HepG2 (cell line): ENCODE data around the gene C10orf71. TPM values are rescaled to one million over a fixed set of nuclear protein-coding genes. Genes with fewer than 3 reads are reported as not detected.
A peak's percentile ranks its signal among the peaks of the same experiment; 100 is the strongest.

ENCODE experiments used
- ATAC-seq: fragments of 200-7000 bp; cut with Tn5 transposase; 3 replicates; pipeline ENCODE4 v1.9.1; 2020; ENCODE audit warnings: mild to moderate bottlenecking, moderate library complexity
- BruUV-seq: library from RNA; stranded (reverse); fragments of 400-500 nt; replicated peaks from 2 replicates; lab custom pipeline; 2021; lab: Mats Ljungman, UMichigan
- CTCF ChIA-PET: fragments of 300-600 bp; formaldehyde crosslinking; extraction: SDS; loops from one replicate; lab custom pipeline; 2021; ENCODE audit warnings: low total read pairs, inconsistent platforms, low intra/inter-chr PET ratio; lab: Yijun Ruan, JAX
- POLR2A ChIA-PET: fragments of 350-600 bp; sonication (Branson Sonifier 250); formaldehyde crosslinking; loops from one replicate; lab custom pipeline; 2020; ENCODE audit warnings: antibody characterized with exemption, inconsistent platforms; lab: Yijun Ruan, JAX
- DNase-seq: peaks from one replicate; pipeline ENCODE4 v3.0.0-alpha.2; 2015; ENCODE audit warnings: low spot score
- FAIRE-seq: peaks from 3 replicates; lab custom pipeline; 2011; peaks lifted over from hg19 to GRCh38; lab: Jason Lieb, UNC
- H2AFZ ChIP-seq: one replicate; pipeline ENCODE4 v1.6.1; 2011; ENCODE audit warnings: low read length, inconsistent platforms
- H3K27ac ChIP-seq: fragments of 300-600 bp; 3 replicates; pipeline ENCODE4 v1.8.0; 2011; ENCODE audit warnings: mixed run types, mild to moderate bottlenecking, mixed read lengths, low read length, inconsistent platforms; ENCODE audit not compliant: insufficient read depth; ENCODE audit errors: extremely low read length
- H3K27me3 ChIP-seq, 2 experiments: fragments of 200-600 bp in 1 of 2; 2 replicates in 1 of 2; 3 replicates in 1 of 2; pipeline versions ENCODE4 v1.6.0 to v1.8.0; 2011; ENCODE audit warnings: low read length in 2 of 2, mild to moderate bottlenecking in 2 of 2, moderate library complexity in 2 of 2, inconsistent platforms in 1 of 2; ENCODE audit not compliant: insufficient read depth in 2 of 2, control insufficient read depth in 1 of 2
- H3K36me3 ChIP-seq, 2 experiments: fragments of 200-600 bp in 1 of 2; replicated peaks in 1 of 2; 2 replicates in 1 of 2; 3 replicates in 1 of 2; pipeline versions ENCODE4 v1.5.1 to v1.8.0; 2011; ENCODE audit warnings: low read length in 2 of 2, inconsistent platforms in 1 of 2; ENCODE audit not compliant: insufficient read depth in 2 of 2, control insufficient read depth in 1 of 2
- H3K4me1 ChIP-seq: 2 replicates; pipeline ENCODE4 v1.5.1; 2012; ENCODE audit warnings: low read length, inconsistent platforms; ENCODE audit not compliant: insufficient read depth
- H3K4me2 ChIP-seq: 2 replicates; pipeline ENCODE4 v1.6.0; 2011; ENCODE audit warnings: low read depth, low read length, inconsistent platforms
- H3K4me3 ChIP-seq, 3 experiments: fragments of 200-600 bp in 1 of 3; sonication (generic), shearing (Covaris generic) in 1 of 3; replicated peaks in 1 of 3; 2 replicates each; pipeline ENCODE4 v1.5.1; 2011 to 2016; ENCODE audit warnings: low read length in 3 of 3, inconsistent platforms in 2 of 3, low read depth in 2 of 3, mild to moderate bottlenecking in 2 of 3, control low read depth in 1 of 3, mixed read lengths in 1 of 3; ENCODE audit not compliant: insufficient read depth in 1 of 3
- H3K79me2 ChIP-seq: one replicate; pipeline ENCODE4 v1.6.1; 2011; ENCODE audit warnings: low read length, inconsistent platforms; ENCODE audit not compliant: insufficient read depth
- H3K9ac ChIP-seq: 2 replicates; pipeline ENCODE4 v1.6.0; 2011; ENCODE audit warnings: mild to moderate bottlenecking, low read depth, low read length, inconsistent platforms; ENCODE audit not compliant: insufficient read depth
- H3K9me3 ChIP-seq: 2 replicates; pipeline ENCODE4 v1.5.1; 2012; ENCODE audit warnings: mild to moderate bottlenecking, low read length
- H4K20me1 ChIP-seq: 2 replicates; pipeline ENCODE4 v1.6.0; 2011; ENCODE audit warnings: inconsistent platforms, mild to moderate bottlenecking, low read length, moderate library complexity; ENCODE audit not compliant: insufficient read depth
- CAMTA2 ChIP-seq: sonication (generic); formaldehyde crosslinking; IDR thresholded peaks from 2 replicates; pipeline ENCODE4 v1.4.0; 2020; ENCODE audit warnings: mild to moderate bottlenecking, missing genetic modification reagents, borderline replicate concordance
- CREB1 ChIP-seq, 2 experiments: fragments of 450-650 bp in 1 of 2; IDR thresholded peaks; 2 replicates each; pipeline ENCODE4 v1.6.1; 2016 to 2017; ENCODE audit warnings: control low read depth in 1 of 2, mild to moderate bottlenecking in 1 of 2, missing compliant biosample characterization in 1 of 2, missing genetic modification characterization in 1 of 2
- FIP1L1 ChIP-seq: fragments of 200-400 bp; formaldehyde crosslinking; IDR thresholded peaks from 2 replicates; pipeline ENCODE4 v1.6.1; 2018; ENCODE audit warnings: low read depth, mild to moderate bottlenecking, low read length, moderate library complexity, borderline replicate concordance; ENCODE audit not compliant: insufficient read depth
- GABPA ChIP-seq, 2 experiments: IDR thresholded peaks; 2 replicates each; pipeline ENCODE4 v1.6.1; 2011 to 2016; ENCODE audit warnings: low read depth in 2 of 2, low read length in 1 of 2, missing biosample characterization in 1 of 2, missing genetic modification characterization in 1 of 2
- GATAD2A ChIP-seq: IDR thresholded peaks from 2 replicates; pipeline ENCODE4 v1.6.1; 2016
- ZNF260 ChIP-seq: sonication (generic); formaldehyde crosslinking; IDR thresholded peaks from 2 replicates; pipeline ENCODE4 v1.4.0; 2020; ENCODE audit warnings: missing genetic modification reagents, low read depth, mild to moderate bottlenecking, borderline replicate concordance
- ZNF264 ChIP-seq: sonication (generic); formaldehyde crosslinking; IDR thresholded peaks from 2 replicates; pipeline ENCODE4 v1.4.0; 2020; ENCODE audit warnings: missing genetic modification reagents
- WGBS: methylation state at CpG from one replicate; pipeline ENCODE4 v1.1.6; 2017; ENCODE audit warnings: low lambda C conversion rate; 5-methylcytosine and 5-hydroxymethylcytosine counted together
- in situ Hi-C: cut with HindIII; loops from 2 replicates; pipeline ENCODE4 v1.10.0; 2017; ENCODE audit warnings: low pct_unique_long_range_greater_than_20kb; ENCODE audit not compliant: extremely low pct_ligation_motif_present
- intact Hi-C: fragments of 100-400 bp; cut with micrococcal nuclease; formaldehyde crosslinking; loops from one replicate; pipeline ENCODE4 v1.10.0; 2022; ENCODE audit not compliant: unreplicated experiment
- polyA plus RNA-seq, 8 experiments: library from polyadenylated mRNA; depleted of rRNA in 3 of 8; stranded (reverse) in 7 of 8; unstranded in 1 of 8; fragments of >200 nt; fragmentation: Illumina TruSeq in 4 of 8; extraction: Trizol in 4 of 8; gene quantifications; 2 replicates each; pipeline versions ENCODE4 v1.2.1 to v1.2.3, GENCODE V29; 2011 to 2016; ENCODE audit warnings: low read depth in 4 of 8, missing spikeins in 1 of 8, mixed read lengths in 1 of 8; ENCODE audit not compliant: insufficient read depth in 1 of 8
- total RNA-seq, 5 experiments: library from RNA; depleted of rRNA; stranded (reverse); fragments of >200 nt; fragmentation: Illumina TruSeq; extraction: Trizol; gene quantifications; 2 replicates each; pipeline ENCODE4 v1.2.3, GENCODE V29; 2016; ENCODE audit warnings: low read depth in 1 of 5
- TF ChIP-seq, protein P1 (sequence below): IDR thresholded peaks from 2 replicates; pipeline ENCODE4 v1.6.1; 2018; ENCODE audit warnings: missing genetic modification reagents, mild to moderate bottlenecking, missing compliant biosample characterization
- TF ChIP-seq, protein P2 (sequence below): sonication (generic); formaldehyde crosslinking; IDR thresholded peaks from 2 replicates; pipeline ENCODE4 v1.5.0; 2020; ENCODE audit warnings: mild to moderate bottlenecking, missing genetic modification reagents

C10orf71 gene
- total and polyA plus RNA-seq, 2 of the 13 experiments (the other 11 are each of a cell fraction or from before 2014, with no cell fraction given), result not detected

DNA sequence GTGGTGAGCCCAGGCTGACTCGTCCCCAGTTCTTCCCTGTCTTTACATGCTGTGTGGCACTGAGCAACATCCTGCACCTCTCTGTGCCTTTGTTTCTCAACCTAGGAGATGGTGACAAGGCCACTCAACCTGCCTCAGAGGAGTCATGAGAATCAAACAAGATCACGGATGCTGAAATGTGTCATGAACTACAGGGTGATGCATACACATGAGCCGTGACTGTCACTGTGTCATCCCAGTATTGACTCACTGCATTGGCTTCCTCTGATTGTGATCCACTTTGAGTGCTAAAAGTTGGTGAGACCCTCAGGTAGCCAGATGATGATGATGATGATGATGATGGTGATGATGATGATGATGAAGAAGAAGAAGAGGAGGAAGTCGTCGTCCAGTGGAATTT, 11.5 kb downstream of the C10orf71 start:
- POLR2A ChIA-PET, result no interaction called here
- in situ Hi-C loops (no loop called here), intact Hi-C loops (no loop called here)
- TF ChIP-seq GABPA (IDR thresholded peaks at IDR 0.05; ENCODE audit: low read depth, low read length) (no peak), GABPA (CRISPR knock-in tag; IDR thresholded peaks at IDR 0.05; ENCODE audit: low read depth) (no peak), ZNF260 (CRISPR knock-in tag) (no peak), FIP1L1 (no peak), GATAD2A (CRISPR knock-in tag) (no peak), CREB1 (IDR thresholded peaks at IDR 0.05) (peak; percentile 85), CREB1 (CRISPR knock-in tag; IDR thresholded peaks at IDR 0.05) (no peak), ZNF264 (no peak), CAMTA2 (no peak)
- TF ChIP-seq, protein P1, sequence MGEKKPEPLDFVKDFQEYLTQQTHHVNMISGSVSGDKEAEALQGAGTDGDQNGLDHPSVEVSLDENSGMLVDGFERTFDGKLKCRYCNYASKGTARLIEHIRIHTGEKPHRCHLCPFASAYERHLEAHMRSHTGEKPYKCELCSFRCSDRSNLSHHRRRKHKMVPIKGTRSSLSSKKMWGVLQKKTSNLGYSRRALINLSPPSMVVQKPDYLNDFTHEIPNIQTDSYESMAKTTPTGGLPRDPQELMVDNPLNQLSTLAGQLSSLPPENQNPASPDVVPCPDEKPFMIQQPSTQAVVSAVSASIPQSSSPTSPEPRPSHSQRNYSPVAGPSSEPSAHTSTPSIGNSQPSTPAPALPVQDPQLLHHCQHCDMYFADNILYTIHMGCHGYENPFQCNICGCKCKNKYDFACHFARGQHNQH (CRISPR knock-in tag), result no peak
- TF ChIP-seq, protein P2, sequence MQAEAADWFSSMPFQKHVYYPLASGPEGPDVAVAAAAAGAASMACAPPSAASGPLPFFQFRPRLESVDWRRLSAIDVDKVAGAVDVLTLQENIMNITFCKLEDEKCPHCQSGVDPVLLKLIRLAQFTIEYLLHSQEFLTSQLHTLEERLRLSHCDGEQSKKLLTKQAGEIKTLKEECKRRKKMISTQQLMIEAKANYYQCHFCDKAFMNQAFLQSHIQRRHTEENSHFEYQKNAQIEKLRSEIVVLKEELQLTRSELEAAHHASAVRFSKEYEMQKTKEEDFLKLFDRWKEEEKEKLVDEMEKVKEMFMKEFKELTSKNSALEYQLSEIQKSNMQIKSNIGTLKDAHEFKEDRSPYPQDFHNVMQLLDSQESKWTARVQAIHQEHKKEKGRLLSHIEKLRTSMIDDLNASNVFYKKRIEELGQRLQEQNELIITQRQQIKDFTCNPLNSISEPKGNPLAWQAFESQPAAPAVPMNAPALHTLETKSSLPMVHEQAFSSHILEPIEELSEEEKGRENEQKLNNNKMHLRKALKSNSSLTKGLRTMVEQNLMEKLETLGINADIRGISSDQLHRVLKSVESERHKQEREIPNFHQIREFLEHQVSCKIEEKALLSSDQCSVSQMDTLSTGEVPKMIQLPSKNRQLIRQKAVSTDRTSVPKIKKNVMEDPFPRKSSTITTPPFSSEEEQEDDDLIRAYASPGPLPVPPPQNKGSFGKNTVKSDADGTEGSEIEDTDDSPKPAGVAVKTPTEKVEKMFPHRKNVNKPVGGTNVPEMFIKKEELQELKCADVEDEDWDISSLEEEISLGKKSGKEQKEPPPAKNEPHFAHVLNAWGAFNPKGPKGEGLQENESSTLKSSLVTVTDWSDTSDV, result no peak
- BruUV-seq, result no TSS peak
- Histone ChIP-seq H4K20me1 (no peaks in the 10 kb centered on the region), H3K27me3 (peaks cover 0 to 1% of the 10 kb centered on the region in 2 experiments; a peak in 2 of 5 replicates), H3K27ac (no peak overlapping the region), H3K4me2 (no peak overlapping the region), H3K9ac (no peak overlapping the region), H3K36me3 (no peaks in the 10 kb centered on the region), H3K9me3 (no peaks in the 10 kb centered on the region), H3K4me3 (no peak overlapping the region), H3K4me1 (no peaks in the 10 kb centered on the region), H2AFZ (no peak overlapping the region), H3K79me2 (no peaks in the 10 kb centered on the region)
- no peak for ATAC-seq
- CTCF ChIA-PET, result no interaction called here
- WGBS, result 38% methylated on average over 5 of the region's 5 CpGs
- no peak for DNase-seq
- no peak for FAIRE-seq
